Skin epidermis (tissue), 12 donors: ENCODE results near the gene SRXN1.

ENCODE experiments used
- H3K27ac ChIP-seq, 21 experiments: fragments of 200-600 bp; sonication (generic) in 11 of 21; one replicate each; pipeline ENCODE4 v1.5.0; 2020; ENCODE audit warnings: mild to moderate bottlenecking in 3 of 21, inconsistent platforms in 2 of 21, moderate library complexity in 2 of 21
- H3K4me3 ChIP-seq, 7 experiments: fragments of 200-600 bp; sonication (generic) in 2 of 7; one replicate each; pipeline ENCODE4 v1.5.0; 2020; ENCODE audit warnings: inconsistent platforms in 2 of 7, mild to moderate bottlenecking in 2 of 7, moderate library complexity in 1 of 7

The SRXN1 gene

GRCh38 chr20:640674-641515, 12.1 kb downstream of the SRXN1 start:
- H3K4me3 ChIP-seq, result no peak overlapping the region

GRCh38 chr20:638579-638978, 14.4 kb downstream of the SRXN1 start:
- Histone ChIP-seq H3K4me3 (no peak overlapping the region), H3K27ac (no peak overlapping the region)

More at GRCh38 chr20:640674-641515, 12.1 kb downstream of the SRXN1 start:
- no peak overlapping the region for H3K27ac ChIP-seq

GRCh38 chr20:637559-637958, 15.4 kb downstream of the SRXN1 start:
- Histone ChIP-seq H3K4me3 (no peak overlapping the region), H3K27ac (no peak overlapping the region)

- Histone ChIP-seq H3K27ac (no peak overlapping the region), H3K4me3 (no peak overlapping the region)
Measured at GRCh38 chr20:635893-636338, 17.1 kb downstream of the SRXN1 start.

GRCh38 chr20:635028-635892, 17.7 kb downstream of the SRXN1 start:
- Histone ChIP-seq H3K27ac (no peak overlapping the region), H3K4me3 (no peak overlapping the region)

GRCh38 chr20:634148-634925, 18.7 kb downstream of the SRXN1 start:
- Histone ChIP-seq H3K4me3 (no peak overlapping the region), H3K27ac (no peak overlapping the region)

- H3K4me3 ChIP-seq, result no peak overlapping the region
- no peak overlapping the region for H3K27ac ChIP-seq
Measured at GRCh38 chr20:631101-631500, 21.9 kb downstream of the SRXN1 start.

GRCh38 chr20:626579-626978, 26.4 kb downstream of the SRXN1 start:
- Histone ChIP-seq H3K27ac (no peak overlapping the region), H3K4me3 (no peak overlapping the region)

- H3K27ac ChIP-seq, result no peak overlapping the region
Measured at GRCh38 chr20:625360-625932, 27.6 kb downstream of the SRXN1 start.

GRCh38 chr20:623704-624103, 29.3 kb downstream of the SRXN1 start:
- Histone ChIP-seq H3K27ac (no peak overlapping the region), H3K4me3 (no peak overlapping the region)

More at GRCh38 chr20:625360-625932, 27.6 kb downstream of the SRXN1 start:
- no peak overlapping the region for H3K4me3 ChIP-seq

- H3K4me3 ChIP-seq, result no peak overlapping the region
- H3K27ac ChIP-seq, result no peak overlapping the region
Measured at GRCh38 chr20:623021-623420, 30.0 kb downstream of the SRXN1 start.

- Histone ChIP-seq H3K4me3 (no peak overlapping the region), H3K27ac (no peak overlapping the region)
Measured at GRCh38 chr20:622161-622560, 30.8 kb downstream of the SRXN1 start.

GRCh38 chr20:621125-621756, 31.8 kb downstream of the SRXN1 start:
- no peak overlapping the region for H3K4me3 ChIP-seq
- no peak overlapping the region for H3K27ac ChIP-seq

GRCh38 chr20:620246-620645, 32.8 kb downstream of the SRXN1 start:
- H3K4me3 ChIP-seq, result no peak overlapping the region
- no peak overlapping the region for H3K27ac ChIP-seq

- no peak overlapping the region for H3K4me3 ChIP-seq
- H3K27ac ChIP-seq, result no peak overlapping the region
Measured at GRCh38 chr20:618980-619379, 34.0 kb downstream of the SRXN1 start.

- Histone ChIP-seq H3K27ac (no peak overlapping the region), H3K4me3 (no peak overlapping the region)
Measured at GRCh38 chr20:617934-618690, 34.9 kb downstream of the SRXN1 start.

GRCh38 chr20:615514-615913, 37.5 kb downstream of the SRXN1 start:
- Histone ChIP-seq H3K4me3 (no peak overlapping the region), H3K27ac (no peak overlapping the region)

- H3K27ac ChIP-seq, result no peak overlapping the region
- no peak overlapping the region for H3K4me3 ChIP-seq
Measured at GRCh38 chr20:611843-612185, 41.2 kb downstream of the SRXN1 start.
